Measurements from ENCODE around the gene EIF1B.

The EIF1B gene

GRCh38 chr3:40265181-40265580 lies 44.3 kb upstream of the EIF1B start:
- no peak for TF ChIP-seq SPI1 (IDR thresholded peaks at IDR 0.05; ENCODE audit: borderline replicate concordance, low read depth)
- TF ChIP-seq POLR2AphosphoS5 (IDR thresholded peaks at IDR 0.05; ENCODE audit: low read depth): no peak
- no peak for TF ChIP-seq GABPA (IDR thresholded peaks at IDR 0.05; ENCODE audit: low read depth)
- no peak for TF ChIP-seq REST (IDR thresholded peaks at IDR 0.05; ENCODE audit: insufficient replicate concordance, low read depth)
- Histone ChIP-seq H3K4me3 (replicated peaks; ENCODE audit: insufficient read depth, low read length) (no peak overlapping the region), H3K27me3 (ENCODE audit: insufficient read depth, poor library complexity, severe bottlenecking) (no peaks in the 10 kb centered on the region), H3K27ac (replicated peaks) (no peak overlapping the region)
- DNase-seq (ENCODE audit: low read depth in 1 of 2, low spot score in 1 of 2): no peak

GRCh38 chr3:40267937-40268724 lies 41.4 kb upstream of the EIF1B start:
- Histone ChIP-seq H3K27ac (replicated peaks) (no peak overlapping the region), H3K4me3 (replicated peaks; ENCODE audit: insufficient read depth, low read length) (no peak overlapping the region), H3K27me3 (ENCODE audit: insufficient read depth, poor library complexity, severe bottlenecking) (no peaks in the 10 kb centered on the region)
- DNase-seq (ENCODE audit: low read depth in 1 of 2, low spot score in 1 of 2): no peak
- TF ChIP-seq REST (IDR thresholded peaks at IDR 0.05; ENCODE audit: insufficient replicate concordance, low read depth): no peak
- TF ChIP-seq POLR2AphosphoS5 (IDR thresholded peaks at IDR 0.05; ENCODE audit: low read depth): no peak
- no peak for TF ChIP-seq SPI1 (IDR thresholded peaks at IDR 0.05; ENCODE audit: borderline replicate concordance, low read depth)
- TF ChIP-seq GABPA (IDR thresholded peaks at IDR 0.05; ENCODE audit: low read depth): no peak
- TF ChIP-seq CTCF (IDR thresholded peaks at IDR 0.05; ENCODE audit: insufficient read depth, low read length): no peak

GRCh38 chr3:40268802-40269524 lies 40.5 kb upstream of the EIF1B start:
- no peak overlapping the region for H3K4me3 ChIP-seq (replicated peaks; ENCODE audit: insufficient read depth, low read length)
- H3K27ac ChIP-seq (replicated peaks): no peak overlapping the region
- no peaks in the 10 kb centered on the region for H3K27me3 ChIP-seq (ENCODE audit: insufficient read depth, poor library complexity, severe bottlenecking)
- DNase-seq (ENCODE audit: low read depth in 1 of 2, low spot score in 1 of 2): no peak
- TF ChIP-seq REST (IDR thresholded peaks at IDR 0.05; ENCODE audit: insufficient replicate concordance, low read depth) (no peak), POLR2AphosphoS5 (IDR thresholded peaks at IDR 0.05; ENCODE audit: low read depth) (no peak), CTCF (IDR thresholded peaks at IDR 0.05; ENCODE audit: insufficient read depth, low read length) (no peak), GABPA (IDR thresholded peaks at IDR 0.05; ENCODE audit: low read depth) (no peak), SPI1 (IDR thresholded peaks at IDR 0.05; ENCODE audit: borderline replicate concordance, low read depth) (no peak)

Data from HL-60 (cell line).